Mesothelial cell of epicardium (in vitro differentiated cells): ENCODE results near the gene CABYR. TPM values are rescaled to one million over a fixed set of nuclear protein-coding genes. Genes with fewer than 3 reads are reported as not detected.
"Not testable (repeated sequence)": the region's sequence is repeated elsewhere in the genome, so short reads cannot be mapped to it uniquely, and the experiment has no call there.

Source experiments
- DNase-seq, 2 experiments: peaks; one replicate each; pipeline ENCODE4 v3.0.0; 2021; ENCODE audit warnings: low spot score in 2 of 2; ENCODE audit not compliant: unreplicated experiment in 2 of 2
- H3K27ac Mint-ChIP-seq: 2 replicates; pipeline ENCODE4 v1.8.0; 2021; ENCODE audit warnings: mixed read lengths
- H3K27me3 Mint-ChIP-seq: 2 replicates; pipeline ENCODE4 v1.8.0; 2021; ENCODE audit warnings: low read depth, mixed read lengths
- H3K36me3 Mint-ChIP-seq: 2 replicates; pipeline ENCODE4 v1.8.0; 2021; ENCODE audit warnings: mixed read lengths
- H3K4me1 Mint-ChIP-seq: 2 replicates; pipeline ENCODE4 v1.8.0; 2021; ENCODE audit warnings: mixed read lengths
- H3K4me3 Mint-ChIP-seq: 2 replicates; pipeline ENCODE4 v1.8.0; 2021; ENCODE audit warnings: mild to moderate bottlenecking, moderate library complexity, mixed read lengths
- H3K9me3 Mint-ChIP-seq: 2 replicates; pipeline ENCODE4 v1.8.0; 2021; ENCODE audit warnings: mixed read lengths
- total RNA-seq: library from RNA; stranded (reverse); gene quantifications from 3 replicates; pipeline ENCODE4 v1.2.1, GENCODE V29; 2021
- TF ChIP-seq, protein P1 (sequence below): fragments of 200-600 bp; sonication (generic); IDR thresholded peaks from one replicate; pipeline ENCODE4 v1.5.0; 2021; ENCODE audit warnings: antibody characterized with exemption; ENCODE audit not compliant: unreplicated experiment

CABYR gene
- total RNA-seq, 1 donor from 2014 or later: 13.7 TPM

GRCh38 chr18:24130494-24130893, 8.4 kb upstream of the CABYR start:
- Mint-ChIP-seq H3K4me1 (no peaks in the 10 kb centered on the region), H3K27me3 (no peaks in the 10 kb centered on the region), H3K27ac (no peak overlapping the region), H3K36me3 (peaks cover 22% of the 10 kb centered on the region), H3K9me3 (no peaks in the 10 kb centered on the region), H3K4me3 (no peak overlapping the region)
- TF ChIP-seq, protein P1, sequence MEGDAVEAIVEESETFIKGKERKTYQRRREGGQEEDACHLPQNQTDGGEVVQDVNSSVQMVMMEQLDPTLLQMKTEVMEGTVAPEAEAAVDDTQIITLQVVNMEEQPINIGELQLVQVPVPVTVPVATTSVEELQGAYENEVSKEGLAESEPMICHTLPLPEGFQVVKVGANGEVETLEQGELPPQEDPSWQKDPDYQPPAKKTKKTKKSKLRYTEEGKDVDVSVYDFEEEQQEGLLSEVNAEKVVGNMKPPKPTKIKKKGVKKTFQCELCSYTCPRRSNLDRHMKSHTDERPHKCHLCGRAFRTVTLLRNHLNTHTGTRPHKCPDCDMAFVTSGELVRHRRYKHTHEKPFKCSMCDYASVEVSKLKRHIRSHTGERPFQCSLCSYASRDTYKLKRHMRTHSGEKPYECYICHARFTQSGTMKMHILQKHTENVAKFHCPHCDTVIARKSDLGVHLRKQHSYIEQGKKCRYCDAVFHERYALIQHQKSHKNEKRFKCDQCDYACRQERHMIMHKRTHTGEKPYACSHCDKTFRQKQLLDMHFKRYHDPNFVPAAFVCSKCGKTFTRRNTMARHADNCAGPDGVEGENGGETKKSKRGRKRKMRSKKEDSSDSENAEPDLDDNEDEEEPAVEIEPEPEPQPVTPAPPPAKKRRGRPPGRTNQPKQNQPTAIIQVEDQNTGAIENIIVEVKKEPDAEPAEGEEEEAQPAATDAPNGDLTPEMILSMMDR: no peak
- DNase-seq: no peak

GRCh38 chr18:24136967-24137373, 1.9 kb upstream of the CABYR start:
- Mint-ChIP-seq H3K27me3 (no peaks in the 10 kb centered on the region), H3K4me3 (no peak overlapping the region), H3K4me1 (peaks cover 9% of the 10 kb centered on the region), H3K27ac (no peak overlapping the region), H3K9me3 (peaks cover 5% of the 10 kb centered on the region), H3K36me3 (peaks cover 12% of the 10 kb centered on the region)
- no peak for DNase-seq
- TF ChIP-seq, protein P1: no peak

- TF ChIP-seq, protein P1: no peak
- no peak for DNase-seq
- H3K4me3 Mint-ChIP-seq: peak overlapping the region; percentile 83
- H3K4me1 Mint-ChIP-seq: peaks cover 9% of the 10 kb centered on the region
- no peaks in the 10 kb centered on the region for H3K27me3 Mint-ChIP-seq
- peaks cover 5% of the 10 kb centered on the region for H3K9me3 Mint-ChIP-seq
- peaks cover 9% of the 10 kb centered on the region for H3K36me3 Mint-ChIP-seq
- H3K27ac Mint-ChIP-seq: peak overlapping the region; percentile 95
Observed at GRCh38 chr18:24138409-24138788, 463 bp upstream of the CABYR start.

DNA sequence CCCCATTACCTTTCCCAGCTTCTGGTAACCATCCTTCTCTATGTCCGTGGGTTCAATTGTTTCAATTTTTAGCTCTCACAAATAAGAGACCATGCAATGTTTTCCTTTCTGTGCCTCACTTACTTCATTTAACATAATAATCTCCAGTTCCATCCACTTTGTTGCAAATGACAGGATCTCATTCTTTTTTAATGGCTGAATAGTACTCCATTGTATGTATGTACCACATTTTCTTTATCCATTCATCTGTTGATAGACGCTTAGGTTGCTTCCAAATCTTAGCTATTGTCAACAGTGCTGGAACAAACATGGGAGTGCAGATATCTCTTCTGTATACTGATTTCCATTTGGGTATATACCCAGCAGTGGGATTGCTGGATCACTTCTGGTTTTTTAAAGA, 1.8 kb downstream of the CABYR start:
- TF ChIP-seq, protein P1: no peak
- Mint-ChIP-seq H3K36me3 (peaks cover 20% of the 10 kb centered on the region), H3K4me3 (peak overlapping the region; percentile 36), H3K27me3 (no peaks in the 10 kb centered on the region), H3K27ac (no peak overlapping the region), H3K4me1 (peaks cover 9% of the 10 kb centered on the region), H3K9me3 (peaks cover 6% of the 10 kb centered on the region)
- DNase-seq: no peak

DNA sequence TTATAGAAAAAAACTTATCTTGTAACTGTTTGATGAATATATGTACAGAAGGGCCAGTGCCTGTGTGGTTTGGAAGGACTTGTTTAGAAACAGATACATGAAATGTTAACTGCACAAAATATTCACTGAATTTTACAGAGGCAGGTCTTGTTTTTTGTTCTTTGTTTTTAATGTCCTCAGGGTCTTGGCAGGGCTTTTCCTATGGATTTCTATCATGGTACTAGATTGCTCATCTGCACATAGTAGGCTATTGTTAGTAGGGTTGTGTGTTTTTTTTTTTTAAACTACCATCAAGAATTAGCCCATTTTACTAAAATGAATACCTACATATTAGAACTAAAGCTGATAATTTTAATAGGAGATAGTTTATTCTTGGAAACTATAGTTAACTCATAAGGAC, 3.5 kb downstream of the CABYR start:
- Mint-ChIP-seq H3K9me3 (peaks cover 16% of the 10 kb centered on the region), H3K27me3 (no peaks in the 10 kb centered on the region), H3K4me1 (peaks cover 9% of the 10 kb centered on the region), H3K27ac (no peak overlapping the region), H3K4me3 (no peak overlapping the region), H3K36me3 (peaks cover 32% of the 10 kb centered on the region)
- DNase-seq: no peak
- TF ChIP-seq, protein P1: no peak

GRCh38 chr18:24149591-24149990, 10.7 kb downstream of the CABYR start:
- not testable (repeated sequence) for H3K4me1 Mint-ChIP-seq, H3K27ac Mint-ChIP-seq, H3K4me3 Mint-ChIP-seq, DNase-seq, H3K27me3 Mint-ChIP-seq
- H3K36me3 Mint-ChIP-seq: peaks cover 52% of the 10 kb centered on the region
- peaks cover 11% of the 10 kb centered on the region for H3K9me3 Mint-ChIP-seq
